Myocyte (in vitro differentiated cells): Measurements from ENCODE around the gene SLC16A1. TPM values are rescaled to one million over a fixed set of nuclear protein-coding genes. Genes with fewer than 3 reads are reported as not detected.
"Not testable (repeated sequence)": the region's sequence is repeated elsewhere in the genome, so short reads cannot be mapped to it uniquely, and the experiment has no call there.

Experiments used
- DNase-seq: peaks from one replicate; pipeline ENCODE4 v3.0.0-alpha.2; 2012; ENCODE audit warnings: low read depth
- polyA plus RNA-seq: library from polyadenylated mRNA; unstranded; fragments of >200 nt; gene quantifications from one replicate; pipeline ENCODE4 v1.2.1, GENCODE V29; 2012; ENCODE audit warnings: missing spikeins
- total RNA-seq: library from RNA; depleted of rRNA; stranded (reverse); fragments of >200 nt; gene quantifications from 2 replicates; pipeline ENCODE4 v1.2.3, GENCODE V29; 2014

The SLC16A1 gene, protein sequence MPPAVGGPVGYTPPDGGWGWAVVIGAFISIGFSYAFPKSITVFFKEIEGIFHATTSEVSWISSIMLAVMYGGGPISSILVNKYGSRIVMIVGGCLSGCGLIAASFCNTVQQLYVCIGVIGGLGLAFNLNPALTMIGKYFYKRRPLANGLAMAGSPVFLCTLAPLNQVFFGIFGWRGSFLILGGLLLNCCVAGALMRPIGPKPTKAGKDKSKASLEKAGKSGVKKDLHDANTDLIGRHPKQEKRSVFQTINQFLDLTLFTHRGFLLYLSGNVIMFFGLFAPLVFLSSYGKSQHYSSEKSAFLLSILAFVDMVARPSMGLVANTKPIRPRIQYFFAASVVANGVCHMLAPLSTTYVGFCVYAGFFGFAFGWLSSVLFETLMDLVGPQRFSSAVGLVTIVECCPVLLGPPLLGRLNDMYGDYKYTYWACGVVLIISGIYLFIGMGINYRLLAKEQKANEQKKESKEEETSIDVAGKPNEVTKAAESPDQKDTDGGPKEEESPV
- total RNA-seq = 74.7 and 117 TPM in 2 replicates
- 42.3 TPM for polyA plus RNA-seq

DNA sequence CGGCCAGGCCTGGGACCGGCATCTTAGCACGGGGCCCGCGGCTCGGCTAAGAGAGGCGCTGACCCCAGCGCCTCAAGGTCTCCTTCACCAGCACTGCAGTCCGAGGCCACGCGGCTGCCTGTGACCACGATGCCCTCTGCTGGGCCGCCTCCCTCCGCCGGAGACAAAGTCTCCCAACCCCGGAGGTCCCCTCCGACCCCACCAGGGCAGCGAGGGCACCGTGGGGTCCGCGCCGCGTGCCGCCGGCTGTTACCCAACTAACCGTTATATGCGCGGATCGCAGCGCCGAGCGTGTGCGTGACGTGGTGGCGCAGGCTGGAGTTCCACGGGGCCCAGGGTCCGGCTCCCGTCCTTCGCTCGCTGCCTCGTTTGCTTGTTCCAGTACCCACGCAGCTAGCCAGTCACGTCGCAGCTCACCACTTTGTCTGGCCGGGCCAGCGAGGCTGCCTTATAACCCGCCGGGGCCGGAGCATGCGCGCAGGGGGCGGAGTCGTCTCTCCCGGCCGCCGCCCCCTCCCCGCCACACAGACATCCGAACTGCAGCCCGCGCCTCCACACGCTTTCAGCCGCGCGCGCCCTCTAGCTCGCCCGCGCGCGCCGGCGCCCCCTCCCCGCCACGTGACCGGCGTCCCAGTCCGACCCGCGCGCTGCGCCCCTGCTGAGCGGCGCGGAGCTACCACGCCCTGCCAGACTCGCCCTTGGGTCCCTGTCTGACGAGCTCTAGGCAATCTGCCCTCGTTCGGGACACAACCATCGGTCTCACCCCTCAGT lies at the start of gene SLC16A1:
SLC16A1 (minus strand) TSS at position 424 of the 771 bp plus-strand sequence. CDS start 26,888 bp downstream, outside the sequence.
- peak; percentile 94 for DNase-seq

DNA sequence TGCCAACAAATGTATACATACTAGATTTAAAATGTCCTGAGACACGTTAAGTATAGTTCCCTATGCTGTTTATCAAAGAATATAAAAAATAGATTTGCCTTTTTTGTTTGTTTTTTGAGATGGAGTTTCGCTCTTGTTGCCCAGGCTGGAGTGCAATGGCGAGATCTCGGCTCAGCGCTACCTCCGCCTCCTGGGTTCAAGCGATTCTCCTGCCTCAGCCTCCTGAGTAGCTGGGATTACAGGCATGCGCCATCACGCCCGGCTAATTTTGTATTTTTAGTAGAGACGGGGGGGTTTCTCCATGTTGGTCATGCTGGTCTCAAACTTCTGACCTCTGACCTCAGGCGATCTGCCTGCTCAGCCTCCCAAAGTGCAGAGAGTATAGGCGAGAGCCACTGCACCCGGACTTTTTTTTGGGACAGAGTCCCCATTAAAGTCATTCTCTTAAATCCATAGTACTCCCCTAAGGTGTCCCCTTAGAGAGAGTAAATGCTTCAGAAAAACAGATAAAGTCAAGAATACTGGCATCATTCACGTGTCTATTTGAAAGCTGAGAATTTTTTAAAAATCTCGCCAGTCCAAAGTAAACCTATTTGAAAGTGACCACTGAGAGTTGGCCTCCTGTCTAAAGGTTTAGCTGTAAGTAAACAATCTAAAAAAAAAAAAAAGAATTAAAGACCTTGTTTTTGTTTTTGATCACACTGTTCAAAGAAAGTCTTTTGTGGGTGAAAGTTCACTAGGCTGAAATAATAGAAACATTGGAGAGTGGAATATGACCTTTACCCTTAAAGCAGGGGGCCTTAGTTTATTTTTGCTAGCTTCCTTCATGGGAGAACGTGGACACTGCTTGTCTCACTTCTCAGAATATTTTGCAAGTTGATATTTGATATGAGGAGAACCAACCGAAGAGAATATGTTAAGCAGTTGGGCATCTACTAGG lies 48.0 kb upstream of the SLC16A1 start:
- DNase-seq = no peak

DNA sequence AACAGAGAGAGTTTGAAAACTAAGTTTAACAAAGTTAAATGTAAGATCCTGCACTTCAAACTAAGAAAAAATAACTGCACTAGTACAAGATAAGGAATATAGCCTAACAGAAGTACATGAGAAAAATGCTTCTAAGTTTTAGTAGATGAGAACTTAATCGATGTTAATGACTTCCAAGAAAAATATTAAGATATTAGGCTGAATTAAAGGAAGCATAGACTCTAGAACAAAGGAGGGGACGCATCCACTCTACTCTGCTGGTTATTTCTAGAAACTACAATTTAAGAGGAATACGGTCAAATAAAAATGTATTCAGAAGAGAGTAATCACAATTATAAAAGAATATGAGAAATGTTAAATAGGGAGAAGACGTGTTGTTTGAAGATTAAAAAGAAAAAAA lies 46.3 kb upstream of the SLC16A1 start:
- DNase-seq = no peak

DNA sequence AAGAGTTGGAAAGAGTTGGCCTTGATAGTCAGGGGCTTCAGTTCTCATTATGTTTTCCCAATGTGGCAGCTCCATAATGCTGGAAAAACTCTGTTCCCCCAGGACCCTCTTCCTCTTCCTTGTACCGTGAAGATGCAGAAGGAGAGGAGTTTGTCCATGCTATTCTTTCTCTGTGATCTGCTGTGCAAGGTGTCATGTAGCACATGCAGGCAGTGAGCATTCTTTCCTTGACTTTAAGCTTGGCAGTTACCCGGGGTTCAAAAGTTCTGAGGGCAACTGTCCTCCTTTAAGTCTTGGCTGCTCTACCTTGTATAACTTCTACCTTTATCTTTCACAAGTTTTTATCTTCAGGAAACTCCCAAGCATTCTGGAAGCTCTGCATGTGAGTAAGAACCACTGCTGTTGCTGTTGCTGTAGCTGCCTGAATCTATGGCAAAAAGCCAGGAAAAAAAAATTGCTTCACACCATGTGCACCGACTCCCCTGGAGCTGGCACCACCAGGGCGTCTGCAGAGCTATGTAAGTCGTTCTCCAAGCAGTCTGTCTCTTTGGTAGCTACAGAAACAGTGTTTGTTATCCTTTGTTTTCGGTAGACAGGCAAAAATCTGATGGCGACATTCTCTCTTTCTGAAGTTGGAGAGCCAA lies 42.7 kb upstream of the SLC16A1 start:
- DNase-seq = peak; percentile 74

DNA sequence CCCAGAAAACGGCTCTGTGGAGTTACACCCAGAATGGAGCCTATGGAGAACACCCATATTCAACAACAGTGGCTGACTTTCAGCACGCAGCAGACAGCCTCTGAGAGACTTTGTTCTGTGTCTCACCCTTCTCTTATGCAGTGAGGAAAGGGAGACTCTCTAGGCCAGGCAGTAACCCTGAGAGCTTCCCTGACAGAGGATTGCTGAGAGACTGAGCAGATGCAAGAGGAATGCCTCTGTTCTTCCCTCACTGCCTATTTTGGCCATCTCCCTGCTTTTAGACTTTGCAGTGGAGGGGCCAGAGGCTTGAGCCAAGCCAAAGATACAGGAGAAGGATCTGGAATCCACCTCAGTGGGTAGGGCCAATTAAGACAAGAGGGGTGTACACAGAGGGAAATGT lies 41.8 kb upstream of the SLC16A1 start:
- peak; percentile 70 for DNase-seq

DNA sequence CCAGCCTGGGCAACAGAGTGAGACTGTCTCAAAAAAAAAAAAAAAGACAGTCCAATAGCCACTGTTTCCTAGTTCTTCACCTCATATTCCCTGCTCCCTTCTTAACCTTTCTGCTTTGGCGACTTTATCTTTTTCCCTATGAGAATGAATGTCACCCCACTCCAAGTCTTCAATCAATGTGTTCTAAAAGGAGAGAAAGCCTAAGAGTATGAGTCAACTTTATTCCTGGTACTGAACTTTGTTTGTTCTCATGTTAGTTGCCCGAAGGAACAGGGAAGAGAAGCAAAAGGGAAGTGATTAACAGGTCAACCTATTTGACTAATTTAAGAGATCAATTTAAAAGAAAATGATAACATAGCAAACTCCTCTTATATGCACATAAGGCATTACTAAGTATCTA lies 39.9 kb upstream of the SLC16A1 start:
- peak; percentile 58 for DNase-seq

DNA sequence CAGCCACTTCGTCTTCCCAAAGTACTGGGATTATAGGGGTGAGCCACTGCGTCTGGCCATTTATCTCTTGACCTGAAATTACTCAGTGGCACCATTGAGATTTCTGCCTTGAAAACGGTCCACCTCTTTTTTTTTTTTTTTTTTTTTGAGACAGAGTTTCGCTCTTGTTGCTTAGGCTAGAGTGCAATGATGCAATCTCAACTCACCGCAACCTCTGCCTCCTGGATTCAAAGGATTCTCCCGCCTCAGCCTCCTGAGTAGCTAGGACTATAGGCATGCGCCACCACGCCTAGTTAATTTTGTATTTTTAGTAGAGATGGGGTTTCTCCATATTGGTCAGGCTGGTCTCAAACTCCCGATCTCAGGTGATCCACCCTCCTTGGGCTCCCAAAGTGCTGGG lies 39.0 kb upstream of the SLC16A1 start:
- not testable (repeated sequence) for DNase-seq

DNA sequence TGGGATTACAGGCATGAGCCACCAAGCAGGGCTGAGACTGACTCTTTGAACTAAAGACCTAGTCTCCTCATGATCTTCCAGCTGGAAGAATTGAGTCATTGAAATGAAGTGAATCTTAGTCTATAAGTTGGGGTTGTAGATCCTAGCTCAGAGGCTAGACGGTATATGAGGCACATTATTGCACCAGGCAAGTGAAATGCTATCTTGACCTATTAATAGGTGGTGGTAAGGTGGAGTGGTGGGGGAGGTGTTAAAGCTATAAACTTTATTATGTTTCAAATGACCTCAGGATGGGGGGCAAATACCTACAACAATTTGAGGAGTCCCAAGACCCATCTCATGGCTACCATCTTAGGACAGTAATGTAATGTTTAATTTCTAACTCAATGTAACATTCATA lies 36.8 kb upstream of the SLC16A1 start:
- DNase-seq = no peak

DNA sequence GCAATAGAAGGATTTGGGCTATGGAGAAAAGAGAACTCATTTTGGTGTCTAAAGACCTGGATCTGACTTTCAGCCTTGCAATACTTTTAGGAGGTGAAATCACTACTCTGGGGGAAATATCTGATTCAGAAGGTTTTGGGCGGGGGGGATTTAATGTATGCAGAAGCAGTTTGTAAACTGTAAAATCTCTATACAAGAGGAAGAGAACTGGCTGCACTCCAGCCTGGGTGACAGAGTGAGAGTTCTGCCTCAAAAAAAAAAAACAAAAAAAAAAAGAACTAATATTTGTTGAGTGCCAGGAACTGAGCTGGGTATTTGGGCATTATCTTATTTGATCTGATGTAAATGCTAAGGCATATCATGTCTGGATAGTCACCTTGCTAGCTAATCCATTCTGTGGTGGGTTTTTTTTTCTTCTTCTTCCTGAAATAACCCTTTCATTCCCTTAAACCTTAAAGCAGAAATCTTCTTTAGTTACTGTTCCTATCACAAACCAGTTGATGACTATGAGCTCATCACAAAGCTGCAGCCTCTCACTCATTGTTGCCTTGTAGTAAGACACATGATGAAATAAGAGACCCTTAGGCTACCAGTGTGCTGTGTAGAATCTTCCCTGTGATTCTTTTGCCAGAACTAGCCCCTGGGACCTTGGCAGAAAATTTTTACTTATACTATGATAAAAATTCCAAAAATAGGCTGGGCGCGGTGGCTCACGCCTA lies 35.6 kb upstream of the SLC16A1 start:
- DNase-seq = no peak

DNA sequence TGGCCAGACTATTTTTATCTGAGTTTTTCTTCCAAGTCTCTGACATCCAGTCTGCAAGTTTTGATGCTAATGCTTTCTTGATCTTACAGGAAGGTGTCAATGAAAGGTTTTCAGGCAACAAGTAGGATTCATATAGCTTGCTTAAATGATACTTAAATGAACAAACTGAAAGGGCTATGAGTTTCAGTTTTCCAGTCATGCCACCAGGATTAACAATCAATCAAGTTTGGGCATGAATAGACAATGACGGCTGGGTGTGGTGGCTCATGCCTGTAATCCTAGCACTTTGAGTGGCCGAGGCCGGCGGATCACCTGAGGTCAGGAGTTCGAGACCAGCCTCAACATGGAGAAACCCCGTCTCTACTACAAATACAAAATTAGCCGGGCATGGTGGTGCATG lies 34.3 kb upstream of the SLC16A1 start:
- DNase-seq = no peak

DNA sequence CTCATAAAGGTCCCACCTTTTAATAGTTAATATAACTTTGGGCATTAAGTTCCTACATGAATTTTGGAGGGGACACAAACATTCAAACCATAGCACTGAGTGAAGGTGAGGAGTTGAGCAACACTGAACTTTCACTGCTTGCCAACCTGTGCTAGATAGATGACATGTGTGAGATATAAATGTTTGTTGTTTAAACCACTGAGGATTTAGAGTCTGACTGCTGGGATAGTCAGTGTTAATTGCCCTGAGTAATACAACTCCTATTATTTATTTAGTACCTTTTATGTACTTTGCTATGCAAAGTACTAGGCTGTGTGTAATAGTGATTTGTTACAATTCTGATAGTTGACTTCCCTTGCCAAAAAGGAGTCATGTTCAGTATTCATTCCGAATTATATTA lies 32.4 kb upstream of the SLC16A1 start:
- no peak for DNase-seq

DNA sequence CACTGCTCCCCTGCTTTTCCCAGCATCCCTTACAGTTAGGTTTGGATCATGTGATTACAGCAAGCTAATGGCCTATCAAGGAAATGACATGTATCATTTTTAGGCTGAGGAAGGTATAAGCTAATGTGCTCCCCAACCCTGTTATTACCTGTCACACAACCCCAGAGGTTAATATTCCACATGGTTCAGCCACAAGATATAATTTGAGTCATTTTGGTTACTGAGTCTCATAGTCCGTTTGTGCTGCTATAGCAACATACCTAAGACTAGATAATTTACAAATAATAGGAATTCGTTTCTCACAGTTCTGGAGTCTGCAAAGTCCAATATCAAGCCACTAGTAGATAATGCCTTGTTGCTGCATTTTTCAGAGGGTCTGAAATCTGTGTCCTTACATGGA lies 29.1 kb upstream of the SLC16A1 start:
- DNase-seq = no peak

DNA sequence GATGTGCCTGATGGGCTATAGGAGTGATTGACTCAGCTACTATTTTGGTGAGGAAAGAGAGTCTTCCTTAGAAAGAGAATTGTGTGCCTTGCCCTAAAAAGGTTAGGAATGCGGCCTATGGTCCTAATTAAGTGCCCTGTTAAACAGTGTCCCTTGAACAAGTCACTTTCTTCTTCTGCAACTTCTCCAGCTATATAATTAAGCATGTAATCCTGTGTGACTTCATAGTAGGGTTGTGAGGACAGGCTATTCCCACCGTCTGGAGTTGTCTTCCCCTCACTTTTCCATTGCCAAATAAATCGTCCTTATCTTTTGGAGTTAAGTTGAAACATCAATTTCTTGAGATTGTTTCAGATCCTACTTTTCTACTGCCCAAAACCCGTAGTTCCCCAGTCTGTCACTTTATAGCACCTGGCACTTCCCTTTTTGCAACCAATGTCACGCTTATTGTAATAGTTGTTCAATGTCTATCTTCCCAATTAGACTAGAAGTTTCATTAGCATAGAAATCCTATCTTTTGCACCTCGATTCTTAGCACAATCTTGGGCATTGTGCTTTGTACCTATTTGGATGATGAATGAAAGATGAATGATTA lies 27.6 kb upstream of the SLC16A1 start:
- DNase-seq = no peak

DNA sequence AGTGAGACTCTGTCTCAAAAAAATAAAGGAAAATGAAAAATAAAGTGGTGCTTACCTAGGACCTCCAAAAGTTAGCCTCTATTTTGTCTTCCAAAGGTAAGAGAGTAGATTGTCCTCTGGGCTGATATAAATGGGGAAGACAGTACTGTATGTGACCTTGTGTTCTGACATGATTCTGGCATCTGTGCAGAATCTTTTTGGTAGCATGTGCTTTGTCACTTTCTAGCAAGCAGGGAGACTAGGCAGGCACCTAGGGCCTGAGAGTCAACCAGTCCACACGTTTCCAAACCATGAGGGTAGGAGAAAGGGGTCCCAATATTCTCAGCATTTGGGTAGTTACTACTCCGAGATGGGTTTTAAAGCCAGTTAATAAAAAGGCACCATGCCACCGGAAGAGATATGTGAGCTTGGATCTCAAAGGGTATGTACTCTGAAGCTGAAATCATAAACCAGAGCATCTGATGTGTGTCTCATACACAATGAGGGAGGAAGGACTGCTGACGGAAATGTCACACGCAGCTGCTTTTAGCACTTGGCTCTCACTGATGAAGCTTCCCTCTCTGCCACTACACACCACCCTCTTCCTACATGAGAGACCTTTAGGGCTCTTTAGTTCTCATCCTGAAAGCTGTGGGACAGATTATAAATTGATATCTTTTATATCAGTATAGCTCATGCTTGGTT lies 27.0 kb upstream of the SLC16A1 start:
- DNase-seq = no peak

DNA sequence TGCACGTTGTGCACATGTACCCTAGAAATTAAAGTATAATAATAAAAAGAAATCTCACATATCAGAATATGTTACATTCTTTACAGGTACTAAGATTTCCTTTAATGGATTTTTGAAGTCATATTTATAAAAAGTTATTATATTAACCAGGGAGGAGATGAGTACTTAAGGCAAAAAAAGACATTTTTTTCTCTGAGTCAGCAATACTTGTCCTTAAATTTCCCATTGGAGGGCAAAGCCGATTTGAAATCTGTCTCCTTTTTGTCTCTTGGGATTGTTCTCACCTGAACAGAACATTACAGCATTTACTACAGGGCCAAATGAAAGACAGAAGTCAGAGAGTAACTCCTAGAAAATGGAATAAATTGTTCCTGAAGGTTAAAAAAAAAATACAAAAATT lies 26.3 kb upstream of the SLC16A1 start:
- DNase-seq = no peak

DNA sequence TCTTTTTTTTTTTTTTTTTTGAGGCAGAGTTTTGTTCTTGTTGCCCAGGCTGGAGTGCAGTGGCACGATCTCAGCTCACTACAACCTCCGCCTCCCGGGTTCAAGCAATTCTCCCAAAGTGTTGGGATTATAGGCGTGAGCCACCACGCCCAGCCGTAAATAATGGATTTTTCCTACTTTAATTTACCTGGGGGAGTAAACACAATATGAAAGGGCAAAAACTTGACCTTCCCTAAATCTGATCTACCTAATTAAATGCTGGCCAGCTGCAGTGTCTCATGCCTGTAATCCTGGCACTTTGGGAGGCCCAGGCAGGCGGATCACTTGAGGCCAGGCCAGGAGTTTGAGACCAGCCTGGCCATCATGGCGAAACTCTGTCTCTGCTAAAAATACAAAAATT lies 25.8 kb upstream of the SLC16A1 start:
- not testable (repeated sequence) for DNase-seq

DNA sequence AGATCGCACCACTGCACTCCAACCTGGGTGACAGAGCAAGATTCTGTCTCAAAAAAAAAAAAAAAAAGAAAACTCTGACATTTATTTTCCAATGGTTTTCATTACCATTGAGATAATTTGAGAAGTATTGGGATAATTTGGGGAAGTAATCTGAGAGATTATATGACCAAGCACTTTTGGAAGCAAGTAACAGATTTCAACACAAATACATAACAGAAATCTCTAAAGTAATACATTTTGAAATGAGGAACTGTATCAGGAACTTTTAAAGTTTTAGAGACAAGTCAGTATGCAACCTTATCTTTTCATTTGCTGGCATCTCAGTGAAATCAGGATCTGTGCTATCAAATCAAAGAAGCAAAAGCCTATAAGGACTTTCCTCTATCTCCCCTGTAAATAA lies 25.4 kb upstream of the SLC16A1 start:
- DNase-seq = no peak

DNA sequence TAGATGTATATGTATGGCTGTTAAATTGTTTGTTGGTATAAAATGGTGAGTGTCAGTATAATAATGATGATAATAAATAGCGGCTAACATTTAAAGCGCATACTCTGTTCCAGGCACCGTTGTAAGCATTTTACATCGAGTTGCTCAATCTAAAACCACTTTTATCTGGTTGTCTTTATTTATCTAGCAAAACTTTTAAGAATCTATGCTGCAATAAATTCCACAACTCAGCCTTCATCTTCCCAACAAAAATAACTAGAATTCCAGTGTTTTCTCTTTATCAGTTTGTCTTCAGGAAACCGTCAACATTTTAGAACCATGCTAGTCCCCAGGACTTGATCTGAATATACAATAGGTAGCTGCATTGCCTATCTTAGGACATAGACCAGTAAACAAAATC lies 19.3 kb upstream of the SLC16A1 start:
- no peak for DNase-seq

DNA sequence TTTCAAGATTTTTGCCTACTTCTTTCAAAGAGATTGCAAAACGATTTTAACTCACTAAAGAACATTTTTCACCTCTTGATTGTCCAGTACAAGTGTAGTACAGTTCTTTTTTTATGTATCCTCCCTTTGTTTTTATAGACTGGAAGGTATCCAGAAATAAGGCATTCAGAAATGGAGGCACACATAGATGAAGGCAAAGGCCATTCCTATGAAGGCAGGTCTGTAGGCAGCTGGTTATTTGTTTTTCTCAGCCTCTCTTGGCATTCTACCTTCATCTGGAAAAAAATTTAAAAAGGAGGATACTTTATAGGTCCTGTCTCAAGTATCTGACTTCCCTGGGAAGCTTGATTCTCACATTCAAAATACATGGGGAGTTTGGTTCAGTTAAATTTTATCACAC lies 18.6 kb upstream of the SLC16A1 start:
- DNase-seq = no peak
